CD4-positive, alpha-beta T cell treated with Interleukin-4 for 1 hour (primary cell): ENCODE results near the gene ZNRF3.
A peak's percentile ranks its signal among the peaks of the same experiment; 100 is the strongest.

Experiments
- DNase-seq, 2 donors: peaks; one replicate each; pipeline ENCODE4 v3.0.0-alpha.2; 2020 to 2022

ZNRF3 gene

GRCh38 chr22:29040385-29041275, 157.3 kb downstream of the ZNRF3 start:
- DNase-seq, result peak; percentile 62 to 75

GRCh38 chr22:29041408-29041807, 158.0 kb downstream of the ZNRF3 start:
- DNase-seq, result no peak

DNA sequence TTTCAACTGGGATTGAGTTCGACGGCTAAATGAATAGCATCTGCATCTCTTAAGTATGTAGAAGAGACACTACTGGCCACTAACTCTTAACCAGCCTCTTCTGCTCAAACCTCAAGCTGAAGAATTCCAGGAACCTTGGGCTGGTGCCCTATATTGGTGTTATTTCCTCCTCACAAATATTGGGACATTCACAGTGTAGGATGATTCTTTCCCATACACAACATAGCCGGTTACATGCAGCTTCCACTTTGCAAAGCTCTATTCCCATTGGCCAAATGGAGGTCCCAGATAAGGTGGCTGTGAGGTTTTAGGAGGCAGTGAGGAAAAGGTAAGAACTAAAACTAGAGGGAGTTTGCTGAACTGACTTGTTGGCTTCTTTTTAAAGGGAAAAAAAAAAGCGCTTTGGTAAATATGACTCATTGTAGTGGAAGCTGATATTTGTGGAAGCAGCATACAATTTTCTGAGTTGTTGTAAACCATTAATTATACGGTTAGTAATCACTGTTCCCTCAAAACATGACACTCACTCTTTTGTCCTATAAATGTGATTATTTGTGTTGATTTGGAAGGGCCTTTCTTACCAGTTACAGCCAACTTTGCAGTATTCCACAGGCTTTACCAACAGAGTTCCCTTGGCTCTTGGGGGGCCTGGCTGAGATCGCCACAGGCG, 160.7 kb downstream of the ZNRF3 start:
- no peak for DNase-seq

DNA sequence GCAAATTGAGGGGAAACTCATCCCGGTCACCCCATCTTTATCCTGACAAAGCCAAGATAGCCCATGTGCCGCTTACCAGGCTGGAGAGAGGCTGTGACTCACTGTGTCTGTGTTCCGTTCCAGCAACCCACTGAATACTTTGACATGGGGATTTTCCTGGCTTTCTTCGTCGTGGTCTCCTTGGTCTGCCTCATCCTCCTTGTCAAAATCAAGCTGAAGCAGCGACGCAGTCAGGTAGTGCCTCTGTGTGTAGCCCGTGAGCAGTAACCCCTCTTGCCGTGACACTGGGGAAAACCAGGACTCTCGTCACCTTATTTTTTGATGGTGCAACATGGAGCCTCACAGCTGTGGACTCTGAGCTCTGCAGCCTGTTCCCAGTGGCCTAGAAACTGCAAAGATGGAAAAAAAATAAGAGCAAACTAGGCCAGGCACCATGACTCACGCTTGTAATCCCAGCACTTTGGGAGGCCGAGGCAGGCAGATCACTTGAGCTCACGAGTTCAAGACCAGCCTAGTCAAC, 161.3 kb downstream of the ZNRF3 start:
- no peak for DNase-seq

- no peak for DNase-seq
These were observed 165.7 kb downstream of the ZNRF3 start for GRCh38 chr22:29048822-29049654.

DNA sequence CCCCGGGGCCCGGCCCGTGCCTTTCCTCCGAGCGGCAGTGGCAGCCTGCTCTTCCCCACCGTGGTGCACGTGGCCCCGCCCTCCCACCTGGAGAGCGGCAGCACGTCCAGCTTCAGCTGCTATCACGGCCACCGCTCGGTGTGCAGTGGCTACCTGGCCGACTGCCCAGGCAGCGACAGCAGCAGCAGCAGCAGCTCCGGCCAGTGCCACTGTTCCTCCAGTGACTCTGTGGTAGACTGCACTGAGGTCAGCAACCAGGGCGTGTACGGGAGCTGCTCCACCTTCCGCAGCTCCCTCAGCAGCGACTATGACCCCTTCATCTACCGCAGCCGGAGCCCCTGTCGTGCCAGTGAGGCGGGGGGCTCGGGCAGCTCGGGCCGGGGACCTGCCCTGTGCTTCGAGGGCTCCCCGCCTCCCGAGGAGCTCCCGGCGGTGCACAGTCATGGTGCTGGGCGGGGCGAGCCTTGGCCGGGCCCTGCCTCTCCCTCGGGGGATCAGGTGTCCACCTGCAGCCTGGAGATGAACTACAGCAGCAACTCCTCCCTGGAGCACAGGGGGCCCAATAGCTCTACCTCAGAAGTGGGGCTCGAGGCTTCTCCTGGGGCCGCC, 166.4 kb downstream of the ZNRF3 start:
- DNase-seq, result no peak

DNA sequence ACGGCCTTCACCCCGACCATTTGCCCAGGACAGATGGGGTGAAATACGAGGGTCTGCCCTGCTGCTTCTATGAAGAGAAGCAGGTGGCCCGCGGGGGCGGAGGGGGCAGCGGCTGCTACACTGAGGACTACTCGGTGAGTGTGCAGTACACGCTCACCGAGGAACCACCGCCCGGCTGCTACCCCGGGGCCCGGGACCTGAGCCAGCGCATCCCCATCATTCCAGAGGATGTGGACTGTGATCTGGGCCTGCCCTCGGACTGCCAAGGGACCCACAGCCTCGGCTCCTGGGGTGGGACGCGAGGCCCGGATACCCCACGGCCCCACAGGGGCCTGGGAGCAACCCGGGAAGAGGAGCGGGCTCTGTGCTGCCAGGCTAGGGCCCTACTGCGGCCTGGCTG, 167.1 kb downstream of the ZNRF3 start:
- no peak for DNase-seq

- no peak for DNase-seq
These were observed 169.8 kb downstream of the ZNRF3 start for GRCh38 chr22:29053048-29053702.

DNA sequence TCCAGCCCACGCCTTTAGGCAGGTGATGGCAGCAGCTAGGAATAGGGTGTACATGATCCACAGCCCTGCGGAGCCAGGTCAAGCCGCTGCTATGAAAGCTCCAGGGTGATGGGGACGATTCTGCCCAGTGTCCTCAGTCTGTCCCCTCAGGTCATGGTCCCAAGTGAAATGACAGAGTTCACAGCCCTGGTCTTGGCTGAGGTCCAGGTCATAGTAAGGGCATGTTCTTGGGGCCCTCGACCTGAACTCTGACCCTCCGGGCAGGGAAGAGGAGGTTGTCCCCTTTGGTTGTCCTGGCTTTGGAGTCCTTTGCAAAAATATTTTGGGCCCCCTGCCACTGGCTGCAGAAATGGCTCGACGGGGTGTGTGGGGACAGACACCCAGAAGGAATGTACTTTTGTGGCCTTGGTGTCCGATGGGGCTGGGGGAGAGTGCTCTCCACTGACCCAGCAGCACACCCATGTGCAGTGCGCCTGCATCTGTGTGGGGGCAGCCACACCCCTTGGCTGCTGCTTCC, 170.9 kb downstream of the ZNRF3 start:
- DNase-seq, result no peak

- DNase-seq, result no peak
These were observed 171.9 kb downstream of the ZNRF3 start for GRCh38 chr22:29055192-29055830.

DNA sequence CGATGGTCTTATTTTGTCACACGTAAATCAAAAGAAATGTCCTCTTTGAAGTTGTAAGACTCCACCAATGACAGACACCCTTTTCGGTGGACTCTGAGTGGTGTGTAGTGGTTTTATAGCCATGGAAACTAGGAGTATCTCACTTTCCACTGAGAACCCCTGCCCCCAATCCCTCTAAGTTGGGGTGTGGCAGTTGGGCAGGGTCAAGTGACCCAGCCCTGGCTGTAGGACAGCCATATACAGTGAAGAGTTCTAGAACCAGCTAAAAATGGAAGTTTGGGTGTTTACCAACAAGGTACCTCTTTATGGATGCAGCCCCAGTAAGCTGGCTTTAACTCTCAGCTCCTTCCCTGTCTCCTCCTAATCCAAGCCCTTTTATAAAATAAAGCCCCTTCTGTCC, 173.1 kb downstream of the ZNRF3 start:
- no peak for DNase-seq

DNA sequence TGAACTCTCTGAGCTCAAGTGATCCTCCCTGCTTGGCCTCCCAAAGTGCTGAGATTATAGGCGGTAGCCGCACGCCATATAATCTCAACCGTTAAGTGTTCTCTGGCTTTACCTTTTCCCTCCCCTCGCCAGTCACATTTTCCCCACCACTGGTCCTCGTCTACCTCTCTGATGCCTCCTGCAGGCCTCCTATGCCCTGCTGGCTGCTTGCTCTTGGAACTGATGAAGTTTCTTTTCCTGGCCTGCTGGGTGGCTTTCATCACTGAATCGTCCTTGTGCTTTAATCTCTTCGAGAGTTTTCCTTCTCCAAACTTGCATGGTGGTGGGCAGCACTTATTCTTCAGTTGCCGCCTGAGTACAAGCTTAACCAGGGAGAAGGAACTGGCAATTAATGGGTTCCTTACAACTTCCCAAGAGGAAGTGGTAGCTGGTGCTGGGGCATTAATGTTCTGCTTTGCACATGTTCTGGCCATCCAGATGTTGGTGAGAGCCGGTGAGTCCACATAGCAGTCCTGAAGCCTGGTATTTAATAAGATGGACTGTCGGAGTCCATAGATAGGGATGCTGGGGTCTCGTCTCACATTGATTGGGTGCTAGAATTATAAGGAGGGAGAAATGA, 177.0 kb downstream of the ZNRF3 start:
- no peak for DNase-seq

GRCh38 chr22:29060931-29061330, 177.6 kb downstream of the ZNRF3 start:
- DNase-seq, result no peak

DNA sequence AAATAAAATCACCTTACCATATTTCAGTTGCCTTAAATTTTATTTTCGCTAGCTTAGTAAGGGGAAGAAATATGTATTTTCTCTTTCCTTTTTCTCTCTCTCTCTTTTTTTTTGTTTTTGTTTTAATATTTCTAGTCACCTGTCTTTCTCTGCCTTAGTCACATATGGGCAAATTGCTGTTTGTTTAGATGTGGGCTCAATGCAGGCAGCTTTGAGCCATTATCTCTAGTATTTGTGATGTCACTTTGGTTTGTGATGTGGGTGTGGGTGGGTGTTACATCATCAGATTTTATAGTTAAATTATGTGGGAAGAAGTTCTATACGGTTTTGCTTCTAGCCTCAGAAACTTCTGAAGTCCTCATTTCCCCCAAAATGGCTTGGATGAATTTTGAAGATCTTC, 178.4 kb downstream of the ZNRF3 start, which contains the start of gene C22orf31:
Gene C22orf31 (minus strand): TSS at position 59 of the 400 bp plus-strand sequence. CDS start 39 bp downstream, at position 20.
- DNase-seq, result no peak

- no peak for DNase-seq
These were observed 179.0 kb downstream of the ZNRF3 start for GRCh38 chr22:29062286-29062821.

GRCh38 chr22:29065468-29066190, 182.3 kb downstream of the ZNRF3 start:
- no peak for DNase-seq

GRCh38 chr22:29069463-29069862, 186.1 kb downstream of the ZNRF3 start:
- no peak for DNase-seq

DNA sequence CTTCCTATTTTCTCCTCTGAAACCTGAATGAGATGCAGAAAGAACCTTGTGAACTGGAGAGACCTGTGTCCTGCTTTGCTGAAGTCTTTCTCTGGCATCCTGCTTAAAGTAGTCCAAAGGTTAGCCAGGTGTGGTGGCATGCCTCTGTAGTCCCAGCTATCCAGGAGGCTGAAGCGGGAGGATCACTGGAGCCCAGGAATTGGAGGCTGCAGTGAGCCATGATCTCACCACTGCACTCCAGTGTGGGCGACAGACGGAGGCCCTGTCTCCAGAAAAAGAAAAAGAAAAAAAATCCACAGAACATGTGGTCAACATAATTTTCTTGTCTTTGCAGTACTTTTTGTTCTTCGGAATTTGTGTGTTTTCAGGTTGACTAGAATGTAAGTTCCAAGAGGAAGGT, 187.1 kb downstream of the ZNRF3 start:
- DNase-seq, result no peak

DNA sequence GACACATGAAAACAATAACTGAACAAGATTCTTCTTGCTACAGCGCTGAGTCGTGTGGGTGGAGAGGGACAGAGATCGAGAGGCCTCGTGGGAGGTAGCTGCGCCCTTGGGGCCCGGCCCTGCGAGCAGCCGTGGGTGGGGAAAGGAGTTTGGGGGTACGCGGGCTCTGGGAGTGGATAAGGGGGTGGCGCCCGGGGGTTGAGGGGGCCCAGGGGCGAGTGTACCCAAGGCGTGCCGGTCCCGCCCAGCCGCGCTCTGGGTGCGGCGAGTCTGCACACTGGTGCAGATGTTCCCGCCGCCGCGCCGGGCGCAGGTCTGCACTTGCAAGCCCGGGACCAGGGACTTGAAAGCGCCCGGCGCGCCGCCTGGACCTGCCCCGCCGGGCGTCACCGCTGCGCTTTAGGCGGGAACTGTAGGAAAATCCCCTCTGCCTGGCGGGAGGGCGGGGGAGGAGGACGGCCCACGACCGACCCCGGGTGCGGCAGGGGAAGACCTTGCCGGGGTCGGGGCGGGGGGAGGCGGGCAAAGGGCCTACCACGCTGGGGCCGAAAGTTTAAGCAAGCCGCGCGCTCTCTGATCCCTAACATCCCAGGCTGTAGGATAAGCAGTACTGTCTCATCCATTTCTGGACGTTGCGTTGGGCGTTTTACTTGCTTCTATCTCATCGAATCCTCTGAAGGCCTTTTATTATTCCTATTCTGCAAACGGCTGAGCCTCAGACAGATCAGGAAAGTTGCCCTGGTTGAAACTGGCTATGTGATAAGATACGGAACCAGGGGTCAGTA, 188.1 kb downstream of the ZNRF3 start:
- peak in 1 of 2 donors; percentile 20 for DNase-seq
